HG03439 (cell line): ENCODE measurements around the gene PCSK6.
"Not testable (repeated sequence)": the region's sequence is repeated elsewhere in the genome, so short reads cannot be mapped to it uniquely, and the experiment has no call there.

Source experiments
- ATAC-seq: cut with Tn5 transposase; IDR thresholded peaks from one replicate; pipeline ENCODE4 v1.9.1; 2021; ENCODE audit warnings: mild to moderate bottlenecking, moderate library complexity; ENCODE audit not compliant: unreplicated experiment

Gene PCSK6

GRCh38 chr15:101384276-101384675 is 105.2 kb downstream of the PCSK6 start:
- ATAC-seq: no peak

- ATAC-seq: no peak
Measured at GRCh38 chr15:101382544-101382943, 107.0 kb downstream of the PCSK6 start.

DNA sequence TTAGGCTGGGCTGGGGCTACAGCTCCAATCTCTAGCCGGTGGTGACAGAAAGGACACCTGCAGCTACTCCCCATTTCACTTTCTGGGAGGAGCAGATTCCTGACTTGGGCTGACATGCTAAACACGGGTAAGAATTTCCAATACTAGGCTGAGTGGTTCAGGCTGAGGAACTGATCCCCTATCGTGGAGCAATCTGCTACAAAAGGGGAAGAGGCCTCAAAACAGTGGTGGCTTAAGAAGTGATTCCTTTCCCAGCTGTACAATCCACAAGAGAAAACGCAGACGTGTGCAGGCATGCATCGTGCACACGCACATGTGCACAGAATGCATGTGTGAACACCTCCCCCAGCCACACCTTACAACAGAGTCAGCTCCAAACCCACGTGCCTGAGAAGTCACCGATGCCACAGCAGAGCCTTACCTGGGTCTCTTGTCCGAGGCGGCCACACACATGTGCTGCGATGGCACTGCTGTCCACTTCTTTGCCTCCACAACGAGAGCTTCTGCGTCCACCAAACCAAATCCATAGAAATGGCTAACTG is 107.8 kb downstream of the PCSK6 start:
- no peak for ATAC-seq

DNA sequence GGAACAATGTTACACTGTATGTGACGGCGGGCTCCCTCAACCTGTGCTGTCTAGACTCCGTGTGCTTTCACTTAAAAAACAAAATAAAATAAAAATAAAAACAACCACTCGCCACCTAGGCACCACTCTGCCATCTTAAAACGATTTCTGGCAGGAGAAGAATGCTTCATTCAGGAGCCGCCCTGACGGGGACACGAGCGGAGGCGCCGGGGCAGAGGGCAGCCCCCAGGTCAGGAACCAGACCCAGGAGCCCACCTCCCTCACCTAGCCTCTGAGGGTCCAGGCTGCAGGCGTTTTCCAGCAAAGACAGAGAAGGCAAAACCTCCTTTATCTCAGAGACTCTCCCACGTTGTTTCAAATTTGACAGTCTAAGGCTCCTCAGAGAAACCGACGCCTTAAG is 109.4 kb downstream of the PCSK6 start:
- no peak for ATAC-seq

DNA sequence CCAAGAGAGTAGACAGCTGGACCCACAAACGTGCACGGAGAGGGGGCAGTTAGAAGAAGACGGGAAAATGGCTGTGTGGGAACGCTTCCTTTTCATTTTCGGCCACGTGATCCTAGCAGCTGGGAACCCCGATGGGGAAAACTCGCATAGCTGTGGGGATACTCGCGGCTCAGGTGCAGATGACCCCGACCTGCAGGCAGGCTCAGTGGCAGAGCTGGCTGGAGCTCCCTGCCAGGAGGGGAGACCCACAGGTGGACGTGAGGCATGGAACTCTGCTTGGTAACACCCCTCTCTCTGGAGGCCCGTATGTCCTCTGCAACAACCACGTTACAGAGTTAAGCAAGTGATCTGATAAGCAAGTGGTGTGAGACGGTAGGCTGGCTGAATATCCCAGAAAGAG is 109.9 kb downstream of the PCSK6 start:
- ATAC-seq: no peak

DNA sequence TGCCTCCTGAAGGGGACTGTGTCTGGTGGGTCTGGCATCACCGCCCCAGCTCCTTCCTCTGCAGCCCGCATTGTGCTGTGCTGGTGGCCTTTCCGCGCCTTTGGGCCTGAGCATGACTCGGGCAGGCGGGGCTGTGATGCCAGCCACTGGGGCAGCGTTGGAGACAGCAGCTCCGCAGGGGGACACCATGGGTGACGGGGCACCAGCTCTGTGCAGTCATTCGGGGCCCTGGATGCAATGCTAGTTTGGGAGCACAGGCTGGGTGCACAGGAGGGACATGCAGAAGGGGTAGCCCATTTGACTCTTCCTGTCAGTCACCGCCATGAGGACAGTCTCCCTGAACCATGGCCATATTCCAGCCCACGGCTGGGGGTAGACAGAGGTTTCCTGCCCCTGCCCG is 110.6 kb downstream of the PCSK6 start:
- ATAC-seq: no peak

DNA sequence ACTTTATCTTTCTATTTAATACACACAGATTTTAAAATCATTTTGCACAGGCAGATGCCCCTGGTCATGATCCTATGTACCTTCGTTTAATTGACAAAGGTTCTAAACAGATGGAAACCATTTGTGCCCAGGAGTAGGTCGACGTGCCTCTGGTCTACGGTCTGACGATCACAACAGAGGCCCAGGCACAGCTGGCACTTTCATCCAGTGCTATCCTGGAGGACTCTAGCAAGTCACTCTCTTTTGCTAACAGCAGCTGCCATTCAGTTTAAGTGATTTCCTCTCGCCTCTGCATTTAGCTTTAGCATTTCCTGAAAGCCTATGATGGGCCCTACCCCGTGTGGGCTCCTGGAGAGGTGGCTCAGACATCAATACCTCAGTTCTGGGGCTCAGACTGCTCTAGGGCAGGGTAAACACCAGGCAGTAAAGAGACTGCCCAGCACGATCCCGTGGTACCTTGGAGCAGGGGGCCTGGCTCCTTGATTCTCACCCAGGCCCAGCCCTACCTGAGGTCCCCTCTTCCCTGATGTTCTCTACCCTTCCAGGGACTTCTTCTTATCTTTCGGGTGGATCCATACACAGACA is 111.2 kb downstream of the PCSK6 start:
- ATAC-seq: no peak

- no peak for ATAC-seq
Measured at GRCh38 chr15:101376615-101377395, 112.7 kb downstream of the PCSK6 start.

GRCh38 chr15:101375006-101375405 is 114.5 kb downstream of the PCSK6 start:
- not testable (repeated sequence) for ATAC-seq

DNA sequence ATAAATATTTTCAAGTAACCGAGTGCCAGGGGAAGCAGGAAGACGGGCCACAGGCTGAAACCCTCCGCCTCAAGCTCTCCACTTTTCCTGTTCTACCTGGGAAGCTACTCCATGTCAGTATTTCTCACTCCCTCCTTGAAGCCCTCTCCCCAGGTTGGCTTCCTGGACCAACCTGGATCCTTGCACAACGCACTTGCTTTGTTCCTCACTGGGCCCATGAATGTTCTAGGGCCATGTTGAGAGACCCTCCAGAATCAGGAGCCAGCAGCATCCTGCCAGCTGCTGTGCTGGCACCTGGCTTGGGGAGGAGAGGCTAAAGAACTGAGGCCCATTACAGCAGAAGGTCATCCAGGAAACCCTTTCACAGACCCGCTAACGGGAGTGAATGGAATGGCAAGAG is 115.2 kb downstream of the PCSK6 start:
- no peak for ATAC-seq

GRCh38 chr15:101373577-101373976 is 115.9 kb downstream of the PCSK6 start:
- ATAC-seq: no peak

DNA sequence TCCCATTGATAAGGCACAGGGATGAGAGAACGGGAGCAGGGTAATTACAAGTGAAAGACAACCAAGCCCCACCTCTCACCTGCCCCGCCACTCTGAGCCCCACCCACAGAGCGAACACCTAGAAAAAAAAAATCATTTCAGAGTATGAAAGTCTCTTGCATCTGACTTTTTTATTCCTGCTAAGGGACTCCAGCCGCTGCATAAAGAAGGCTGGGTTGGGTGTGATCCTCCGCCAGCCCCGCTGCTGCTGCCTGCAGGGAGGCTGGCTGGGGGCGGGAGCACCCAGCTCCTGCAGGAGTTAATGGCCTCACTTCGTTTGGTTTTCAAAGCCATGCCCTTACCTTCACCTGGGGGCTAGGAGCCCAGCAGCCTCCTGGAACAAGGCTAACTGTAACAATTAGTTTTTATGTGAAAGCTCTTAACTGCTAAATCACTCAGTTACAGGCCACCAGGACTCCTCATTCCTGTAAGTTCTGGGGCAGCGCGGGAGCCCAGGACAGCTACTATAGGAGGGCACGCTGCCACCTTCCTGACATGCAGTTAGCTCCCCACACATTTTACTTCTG is 116.5 kb downstream of the PCSK6 start:
- no peak for ATAC-seq

DNA sequence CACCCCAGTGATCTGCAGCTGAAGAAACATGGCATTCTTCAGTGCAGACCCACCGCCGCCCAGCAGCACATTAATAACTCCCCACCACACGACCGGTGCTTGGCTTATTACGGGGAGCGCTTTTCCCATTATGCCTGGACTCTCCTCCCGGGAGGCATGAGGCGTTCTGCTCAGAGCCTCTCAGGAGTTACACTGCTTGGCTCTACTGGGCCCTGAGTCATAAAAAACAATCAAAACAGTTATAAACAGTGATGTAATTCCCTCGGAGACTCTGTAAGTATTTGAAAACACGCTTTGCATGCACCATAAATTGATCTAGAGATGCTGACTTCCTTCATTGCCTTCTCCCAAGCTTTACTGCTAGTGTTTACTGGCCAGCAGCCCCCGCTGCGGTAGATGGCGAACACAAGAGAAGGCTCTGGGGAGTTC is 117.3 kb downstream of the PCSK6 start:
- no peak for ATAC-seq

GRCh38 chr15:101371519-101371918 is 118.0 kb downstream of the PCSK6 start:
- no peak for ATAC-seq

DNA sequence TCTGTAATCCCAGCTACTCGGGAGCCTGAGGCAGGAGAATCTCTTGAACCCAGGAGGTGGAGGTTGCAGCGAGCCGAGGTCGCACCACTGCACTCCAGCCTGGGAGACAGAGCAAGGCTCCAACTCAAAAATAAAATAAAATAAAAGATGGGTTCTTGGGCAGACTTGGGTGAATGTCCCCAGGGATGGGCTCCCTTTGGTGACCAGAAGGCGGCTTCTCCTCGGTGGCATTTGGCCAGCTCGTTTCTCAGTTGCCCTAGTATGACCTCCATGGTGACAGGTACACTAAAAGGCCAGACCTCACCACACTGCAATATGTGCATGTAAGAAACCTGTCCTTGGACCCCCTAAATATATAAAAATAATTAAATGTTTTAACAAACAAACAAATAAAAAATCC is 118.4 kb downstream of the PCSK6 start:
- ATAC-seq: no peak

- ATAC-seq: no peak
Measured at GRCh38 chr15:101370330-101371024, 119.0 kb downstream of the PCSK6 start.

DNA sequence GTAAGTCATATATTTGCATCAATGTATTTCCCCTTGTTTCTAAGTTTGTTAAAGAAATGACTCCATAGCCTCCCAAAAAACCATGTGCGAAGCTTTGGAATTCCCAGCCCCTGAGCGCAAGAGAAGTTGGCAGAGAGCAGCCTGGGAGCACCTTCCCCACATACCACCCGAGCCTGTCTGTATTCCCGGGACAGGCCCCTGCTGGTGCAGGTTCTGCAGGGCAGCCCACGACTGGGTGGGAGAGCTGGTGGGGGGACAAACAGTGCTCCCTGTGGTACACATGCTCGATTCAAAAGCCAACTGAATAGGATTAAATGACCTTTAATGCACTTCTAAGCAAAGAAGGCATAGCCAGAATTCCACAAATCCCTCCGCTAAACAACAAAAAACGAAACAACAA is 119.8 kb downstream of the PCSK6 start:
- no peak for ATAC-seq

- no peak for ATAC-seq
Measured at GRCh38 chr15:101368861-101369642, 120.5 kb downstream of the PCSK6 start.

- no peak for ATAC-seq
Measured at GRCh38 chr15:101368086-101368780, 121.3 kb downstream of the PCSK6 start.

DNA sequence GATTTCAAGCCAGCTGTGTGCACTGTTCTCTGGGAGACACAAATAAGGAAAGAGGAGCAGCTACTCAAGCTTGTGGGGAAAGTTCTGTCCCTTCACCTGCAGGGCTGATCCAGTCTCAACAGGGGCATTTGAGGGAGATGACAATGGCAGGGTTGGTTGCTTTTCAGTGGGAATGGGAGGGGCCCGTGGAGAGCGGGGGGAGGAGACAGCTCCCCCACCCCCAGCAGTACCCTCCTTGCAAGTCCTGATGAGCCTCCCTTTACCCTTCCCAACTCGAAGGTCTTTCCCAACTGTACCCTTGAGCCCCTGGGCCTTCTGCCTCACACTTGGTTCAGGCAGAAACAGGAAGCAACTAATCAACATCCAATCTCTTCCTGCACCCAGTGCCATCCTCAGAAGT is 122.7 kb downstream of the PCSK6 start:
- ATAC-seq: no peak
